Omental fat pad (tissue), 4 donors: ENCODE results near the gene EBF3. TPM values are rescaled to one million over a fixed set of nuclear protein-coding genes. Genes with fewer than 3 reads are reported as not detected.

Source experiments
- ATAC-seq: fragments of 150-250 bp; one replicate; pipeline ENCODE4 v1.9.1; 2016; ENCODE audit warnings: mild to moderate bottlenecking, moderate library complexity; ENCODE audit not compliant: low FRiP score
- DNase-seq: peaks from one replicate; pipeline ENCODE4 v3.0.0-alpha.2; 2019; ENCODE audit warnings: low spot score
- total RNA-seq, 4 donors: library from RNA; depleted of rRNA; stranded (reverse); fragments of >200 nt; gene quantifications; one replicate each; pipeline ENCODE4 v1.1.0, GENCODE V29; 2016
- TF ChIP-seq, protein P1 (sequence below), 3 donors: fragments of 450-650 bp; IDR thresholded peaks; one replicate each; pipeline ENCODE4 v1.5.1; 2016 to 2017; ENCODE audit warnings: antibody characterized with exemption in 3 of 3, mild to moderate bottlenecking in 3 of 3, moderate library complexity in 2 of 3

The EBF3 gene
- total RNA-seq, 4 donors from 2014 or later = 4.0 to 50.8 (median 18.8) TPM

GRCh38 chr10:129842031-129842430 is 122.0 kb downstream of the EBF3 start:
- TF ChIP-seq, protein P1, sequence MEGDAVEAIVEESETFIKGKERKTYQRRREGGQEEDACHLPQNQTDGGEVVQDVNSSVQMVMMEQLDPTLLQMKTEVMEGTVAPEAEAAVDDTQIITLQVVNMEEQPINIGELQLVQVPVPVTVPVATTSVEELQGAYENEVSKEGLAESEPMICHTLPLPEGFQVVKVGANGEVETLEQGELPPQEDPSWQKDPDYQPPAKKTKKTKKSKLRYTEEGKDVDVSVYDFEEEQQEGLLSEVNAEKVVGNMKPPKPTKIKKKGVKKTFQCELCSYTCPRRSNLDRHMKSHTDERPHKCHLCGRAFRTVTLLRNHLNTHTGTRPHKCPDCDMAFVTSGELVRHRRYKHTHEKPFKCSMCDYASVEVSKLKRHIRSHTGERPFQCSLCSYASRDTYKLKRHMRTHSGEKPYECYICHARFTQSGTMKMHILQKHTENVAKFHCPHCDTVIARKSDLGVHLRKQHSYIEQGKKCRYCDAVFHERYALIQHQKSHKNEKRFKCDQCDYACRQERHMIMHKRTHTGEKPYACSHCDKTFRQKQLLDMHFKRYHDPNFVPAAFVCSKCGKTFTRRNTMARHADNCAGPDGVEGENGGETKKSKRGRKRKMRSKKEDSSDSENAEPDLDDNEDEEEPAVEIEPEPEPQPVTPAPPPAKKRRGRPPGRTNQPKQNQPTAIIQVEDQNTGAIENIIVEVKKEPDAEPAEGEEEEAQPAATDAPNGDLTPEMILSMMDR (IDR thresholded peaks at IDR 0.05) = no peak
- DNase-seq (no peak), ATAC-seq (no peak)

GRCh38 chr10:129841590-129841989 is 122.5 kb downstream of the EBF3 start:
- DNase-seq = no peak
- no peak for ATAC-seq
- TF ChIP-seq, protein P1 (IDR thresholded peaks at IDR 0.05) = no peak

- ATAC-seq (no peak), DNase-seq (no peak)
- TF ChIP-seq, protein P1 (IDR thresholded peaks at IDR 0.05) = no peak
These were observed 123.0 kb downstream of the EBF3 start for GRCh38 chr10:129841071-129841470.

GRCh38 chr10:129840196-129840590 is 123.9 kb downstream of the EBF3 start:
- TF ChIP-seq, protein P1 (IDR thresholded peaks at IDR 0.05) = no peak
- DNase-seq (no peak), ATAC-seq (no peak)

- no peak for ATAC-seq
- DNase-seq = no peak
- TF ChIP-seq, protein P1 (IDR thresholded peaks at IDR 0.05) = no peak
These were observed 124.5 kb downstream of the EBF3 start for GRCh38 chr10:129839285-129840195.

DNA sequence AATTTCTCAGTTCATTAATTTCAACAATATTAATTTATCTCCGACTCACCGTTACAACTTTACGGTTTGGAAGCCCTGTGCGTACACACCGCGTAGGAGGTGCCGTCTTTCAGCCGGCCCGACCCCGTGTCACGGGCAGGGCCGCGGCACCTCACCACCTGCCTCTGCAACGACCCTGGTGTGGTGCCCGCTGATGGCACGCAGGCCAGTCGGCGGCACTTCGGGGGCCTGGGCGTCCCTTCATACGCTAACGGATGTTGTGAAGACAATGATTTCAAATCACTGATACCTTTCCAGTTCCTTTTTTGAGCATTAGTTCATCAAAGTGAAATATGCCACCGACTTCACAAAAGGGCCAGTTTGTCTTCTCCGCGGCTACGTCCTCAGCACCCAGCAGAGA is 125.3 kb downstream of the EBF3 start:
- ATAC-seq (no peak), DNase-seq (no peak)
- TF ChIP-seq, protein P1 (IDR thresholded peaks at IDR 0.05) = no peak
